Erythroblast (primary cell): ENCODE results near the gene BCL2L13.

Source experiments
- GATA1 ChIP-seq: IDR thresholded peaks from 2 replicates; pipeline ENCODE4 v1.6.1; 2011; ENCODE audit warnings: low read depth, mild to moderate bottlenecking, control low read depth, low read length, moderate library complexity
- POLR2A ChIP-seq: IDR thresholded peaks from 2 replicates; pipeline ENCODE4 v1.6.1; 2011; ENCODE audit warnings: mild to moderate bottlenecking, low read length

- TF ChIP-seq POLR2A (no peak), GATA1 (no peak)
These were observed 86.9 kb downstream of the BCL2L13 start for GRCh38 chr22:17725500-17725796.
